GM21737 (cell line): Measurements from ENCODE around the gene PEMT.

Source experiments
- ATAC-seq: cut with Tn5 transposase; IDR thresholded peaks from one replicate; pipeline ENCODE4 v1.9.1; 2021; ENCODE audit warnings: mild to moderate bottlenecking, moderate library complexity; ENCODE audit not compliant: unreplicated experiment

PEMT gene

DNA sequence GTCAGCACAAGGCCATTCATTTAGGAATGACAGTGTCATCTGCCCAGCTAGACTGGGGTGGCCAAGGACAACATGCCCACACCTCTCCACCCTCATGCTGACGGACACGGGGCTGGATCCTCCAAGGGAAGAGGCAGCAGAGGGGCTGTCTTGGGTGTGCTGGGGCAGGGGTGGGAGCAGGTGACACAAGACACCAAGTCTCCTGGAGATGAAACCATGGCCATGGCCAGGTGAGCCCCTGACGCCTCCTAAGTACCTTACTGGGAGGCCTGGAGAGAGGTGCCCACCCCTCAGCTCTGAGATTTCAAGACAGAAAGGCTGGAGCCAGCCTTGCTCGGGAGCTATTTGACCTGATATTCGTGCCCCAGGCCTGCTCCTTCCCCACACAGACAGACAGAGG lies 86.4 kb downstream of the PEMT start:
- no peak for ATAC-seq

DNA sequence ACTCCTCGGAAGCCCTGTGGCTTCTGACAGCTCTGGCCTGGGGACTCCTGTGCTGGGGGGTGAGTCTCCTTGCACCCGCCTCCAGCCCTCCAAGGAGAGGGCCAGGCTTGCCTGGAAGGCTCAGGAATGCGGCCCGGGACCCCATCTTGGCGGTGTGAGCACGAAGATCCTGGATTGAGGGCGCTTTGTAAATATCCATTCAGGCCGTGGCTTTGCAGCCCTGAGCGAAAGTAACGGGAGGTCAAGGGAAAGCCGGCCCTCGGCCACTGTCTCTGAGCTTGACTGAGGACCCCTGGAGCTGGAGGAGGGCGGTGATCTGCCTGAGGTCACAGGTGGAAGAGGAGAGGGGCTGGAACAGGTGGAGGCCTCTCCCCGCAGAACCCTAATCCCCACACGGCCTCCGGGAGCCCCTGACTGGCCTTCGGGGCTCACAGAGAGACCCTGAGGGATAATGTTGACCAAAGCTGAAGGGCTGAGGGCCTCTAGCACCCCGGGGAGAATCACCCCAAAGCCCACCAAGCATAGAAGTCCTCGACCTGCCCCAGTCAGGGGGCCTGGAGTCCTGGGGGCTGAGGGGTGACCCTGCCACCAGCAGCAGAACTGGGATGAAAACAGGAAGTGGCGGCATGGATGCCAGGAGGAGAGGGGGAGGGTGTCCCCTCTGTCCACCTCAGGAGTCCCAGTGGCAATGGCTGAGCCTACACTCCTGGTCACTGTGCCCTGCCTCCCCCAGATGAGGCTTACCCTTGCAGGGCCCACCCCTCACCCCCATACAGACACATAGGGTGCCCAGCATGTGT lies 87.0 kb downstream of the PEMT start:
- no peak for ATAC-seq

DNA sequence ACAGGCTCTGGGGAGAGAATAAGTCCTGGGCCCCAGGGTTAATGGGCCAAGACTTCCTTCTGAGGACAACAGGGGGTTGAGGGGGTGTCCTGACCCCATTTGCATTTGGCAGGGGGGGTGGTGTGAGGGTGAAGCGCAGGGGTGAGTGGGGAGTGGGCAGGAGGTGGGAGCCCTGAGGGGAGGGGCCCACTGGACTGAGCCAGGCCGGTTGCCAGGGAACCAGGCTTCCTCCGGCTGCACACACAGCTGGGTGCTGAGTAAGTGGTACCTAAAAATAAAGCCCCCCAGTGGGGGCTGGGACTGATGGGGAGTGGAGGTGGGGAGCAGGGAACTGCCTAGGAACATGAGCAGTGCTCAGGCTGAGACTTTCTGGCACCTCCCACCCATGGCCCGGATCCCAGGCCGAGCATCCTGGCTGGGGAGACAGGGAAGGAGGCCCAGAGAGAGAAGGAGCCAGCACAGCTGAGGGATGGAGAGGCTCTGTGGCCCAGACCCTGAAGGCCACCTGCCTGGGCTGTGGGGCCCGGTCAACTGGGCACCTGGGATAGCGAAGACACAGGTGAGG lies 87.9 kb downstream of the PEMT start:
- no peak for ATAC-seq

DNA sequence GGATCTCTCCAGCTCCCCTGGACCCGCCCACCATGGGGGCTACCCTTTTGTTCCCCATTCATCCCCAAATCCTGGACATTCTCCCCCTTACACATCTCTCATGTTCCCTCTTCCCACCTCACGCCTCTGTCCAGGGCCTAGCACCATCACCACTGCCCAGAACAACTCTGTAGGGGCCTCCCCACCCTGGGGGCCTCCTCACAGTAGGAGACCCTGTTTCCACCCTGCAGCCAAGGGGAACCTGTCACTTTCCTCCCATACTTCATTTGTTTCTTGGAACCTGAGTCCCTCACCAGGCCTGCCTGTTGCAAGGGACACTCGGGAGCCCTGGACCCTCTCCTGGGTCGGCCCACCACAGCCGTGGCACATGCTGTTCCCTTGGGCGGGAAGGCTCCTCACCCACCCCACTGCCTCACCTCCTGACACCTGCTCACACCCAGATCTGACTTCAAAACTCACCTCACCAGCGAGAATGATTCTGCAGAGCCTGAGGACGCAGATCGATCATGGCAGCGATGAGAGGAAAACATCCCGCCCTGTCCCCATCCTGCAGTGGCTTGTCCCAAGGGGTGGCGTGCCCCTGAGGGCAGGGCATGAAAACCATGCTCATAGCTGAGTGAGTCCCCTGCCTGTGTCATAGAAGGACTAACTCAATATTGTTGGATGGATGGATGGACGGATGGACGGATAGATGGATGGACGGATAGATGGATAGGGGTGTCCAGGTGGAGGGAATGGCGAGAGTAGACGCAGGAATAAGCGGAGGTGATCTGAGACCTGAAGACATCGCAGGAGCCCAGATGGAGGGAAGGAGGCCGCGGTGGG lies 88.6 kb downstream of the PEMT start:
- ATAC-seq = no peak

DNA sequence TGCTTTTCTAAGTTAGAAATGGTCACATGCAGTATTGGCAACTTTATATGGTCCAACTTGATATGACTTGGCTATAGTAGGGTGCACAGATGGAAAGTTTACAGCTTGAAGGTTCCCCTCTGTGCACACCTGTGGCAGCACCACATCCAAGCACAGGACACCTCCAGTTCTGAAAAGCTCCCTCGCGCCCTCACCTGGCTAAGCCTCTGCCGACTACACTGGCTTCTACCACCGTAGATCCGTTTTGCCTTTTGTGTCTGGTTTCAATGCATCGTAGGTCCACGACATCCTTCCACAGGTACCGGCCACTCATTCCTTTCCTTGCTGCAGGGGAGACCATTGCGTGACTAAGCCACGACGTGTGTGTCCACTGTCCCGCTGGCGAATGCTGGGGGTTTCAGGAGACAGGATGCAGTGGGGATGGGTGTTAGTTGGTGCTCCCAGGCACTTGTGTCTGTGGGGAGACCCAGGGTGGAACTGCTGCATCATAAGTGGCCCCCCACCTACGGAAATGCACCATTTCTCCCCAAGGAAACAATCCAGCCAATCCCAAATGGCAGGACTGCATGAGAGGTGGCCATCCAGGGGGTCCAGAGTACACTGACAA lies 90.4 kb downstream of the PEMT start:
- ATAC-seq = no peak

DNA sequence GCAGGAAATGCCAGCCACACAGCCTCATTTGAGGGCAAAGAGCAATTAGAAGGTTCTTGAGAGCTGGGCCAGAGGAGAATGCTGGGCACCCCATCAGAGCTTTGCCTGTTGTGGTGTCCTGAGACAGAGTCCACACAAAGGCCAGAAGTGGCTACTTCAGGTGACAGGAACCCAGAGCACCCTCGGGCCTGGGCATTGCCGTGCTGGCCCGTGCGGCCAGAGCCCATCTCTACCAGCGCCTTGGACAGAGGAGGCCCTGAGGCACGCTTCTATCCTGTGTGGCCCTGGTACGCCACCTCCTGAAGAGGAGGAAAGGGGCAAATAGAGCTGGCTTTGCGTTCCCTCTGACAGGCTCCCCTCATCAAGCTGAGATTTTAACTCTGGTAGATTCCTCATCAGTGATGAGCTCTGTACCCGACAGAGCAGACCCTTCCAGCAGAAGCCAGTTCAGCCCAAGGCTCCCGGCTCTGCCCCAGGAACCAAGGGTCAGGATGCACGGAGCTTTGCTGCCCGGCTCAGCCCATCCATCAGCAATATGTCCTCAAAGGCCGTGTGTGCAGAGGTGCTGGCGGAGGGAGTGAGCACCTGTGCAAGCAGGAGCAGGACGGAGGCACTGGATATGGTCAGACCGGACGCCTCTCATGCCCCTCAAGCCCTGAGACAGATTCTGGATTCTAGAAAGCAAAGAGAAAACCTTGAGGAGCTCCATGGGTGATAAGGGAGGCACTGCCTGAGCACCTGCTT lies 91.9 kb downstream of the PEMT start:
- no peak for ATAC-seq

DNA sequence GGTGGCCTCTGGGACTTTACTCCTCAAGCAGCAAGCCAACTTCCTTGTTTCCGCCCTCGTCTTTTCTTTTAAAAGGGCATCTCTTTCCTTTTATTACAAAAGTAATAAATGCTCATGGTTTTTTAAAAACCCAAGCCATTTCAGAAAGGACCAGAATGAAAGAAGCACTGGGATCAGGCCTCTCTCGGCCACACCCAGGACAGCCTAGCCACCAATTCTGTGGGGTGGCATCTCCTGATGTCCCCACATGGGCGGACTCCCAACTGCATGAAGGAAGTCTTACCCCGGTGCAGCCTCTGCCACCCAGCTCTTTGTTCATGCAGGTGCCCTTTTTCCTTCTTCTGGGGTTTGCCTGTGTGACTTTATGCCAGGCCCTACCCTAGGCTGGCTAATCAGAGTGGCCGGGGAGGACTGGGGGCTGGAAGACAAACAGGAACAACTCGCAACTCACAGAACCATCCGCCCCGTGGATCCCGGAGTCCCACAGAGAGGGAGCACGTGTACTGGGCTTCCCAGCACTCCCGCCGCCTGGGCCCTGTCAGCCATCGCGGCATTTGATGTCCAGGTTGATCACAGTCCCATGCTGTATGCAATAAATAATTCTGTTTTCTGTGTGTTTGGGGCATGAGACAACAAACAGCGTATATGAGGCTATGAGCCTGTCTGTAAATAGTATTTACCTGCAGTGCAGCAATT lies 92.8 kb downstream of the PEMT start:
- no peak for ATAC-seq

DNA sequence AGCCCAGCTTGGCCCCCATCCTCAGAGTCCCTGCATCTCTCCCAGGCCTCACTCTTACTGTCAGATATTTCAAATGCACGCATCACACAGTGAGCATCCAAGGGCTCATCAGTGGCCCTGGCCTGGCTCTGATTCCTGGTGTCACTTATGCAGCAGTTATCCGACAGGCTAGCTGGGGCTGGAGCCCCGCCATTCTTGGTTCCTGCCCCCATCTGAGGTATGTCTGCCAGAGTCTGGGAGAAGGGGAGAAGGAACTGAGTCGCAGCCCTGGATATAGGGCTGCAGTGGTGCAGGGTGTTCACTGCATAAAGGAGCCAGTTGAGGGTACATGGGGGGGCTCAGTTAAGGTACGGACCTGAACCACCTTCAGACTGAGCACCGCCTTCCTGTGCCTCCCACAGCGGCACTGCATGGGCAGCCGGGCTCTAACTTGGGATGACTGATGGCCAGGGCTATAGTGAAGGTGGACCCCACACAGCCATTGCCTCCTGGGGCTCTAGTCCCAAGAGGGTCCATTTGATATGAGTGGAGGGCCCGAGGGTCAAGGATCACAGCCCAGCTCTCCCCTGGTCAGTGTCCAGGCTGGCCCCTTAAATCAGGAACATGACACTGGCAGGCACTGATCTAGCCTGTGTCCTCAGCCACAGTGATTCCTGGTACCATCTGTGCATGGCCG lies 93.5 kb downstream of the PEMT start:
- ATAC-seq = no peak

DNA sequence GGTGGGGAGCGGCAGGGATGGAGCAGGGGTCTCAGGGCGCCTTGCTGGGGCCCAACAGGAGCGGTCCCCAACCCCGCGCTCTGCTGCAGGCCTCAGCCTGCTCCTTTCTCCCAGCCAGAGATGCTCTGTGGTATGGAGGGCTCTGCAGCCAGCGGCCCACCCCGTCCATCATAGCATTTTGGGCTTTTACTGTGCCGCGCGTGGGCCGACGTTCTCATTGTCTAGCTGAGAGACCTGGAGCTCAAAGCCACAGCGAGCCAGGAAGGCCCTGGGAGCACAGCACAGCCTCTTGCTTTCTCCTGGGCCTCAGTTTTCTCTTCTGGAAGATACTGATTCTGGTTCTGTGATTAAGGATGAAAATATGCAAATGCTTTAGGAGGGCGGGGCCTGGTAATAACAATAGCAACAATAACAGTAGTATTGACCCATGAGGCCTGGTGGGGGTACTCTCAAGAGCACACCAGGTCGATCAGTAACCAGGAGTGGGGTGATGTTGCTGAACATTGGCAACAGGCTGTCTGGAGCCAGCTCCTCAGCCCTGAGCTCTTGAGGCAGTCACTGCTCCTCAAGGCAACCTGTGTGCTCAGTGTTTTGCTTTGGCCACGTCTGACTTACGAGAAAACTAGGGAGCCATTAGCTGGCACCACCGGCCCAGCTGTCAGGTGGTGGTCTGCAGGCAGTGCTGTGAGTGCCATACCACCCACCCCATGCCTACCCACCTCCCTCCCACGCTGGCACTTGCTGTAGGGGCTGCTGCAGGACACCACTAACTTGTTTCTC lies 94.3 kb downstream of the PEMT start:
- no peak for ATAC-seq

DNA sequence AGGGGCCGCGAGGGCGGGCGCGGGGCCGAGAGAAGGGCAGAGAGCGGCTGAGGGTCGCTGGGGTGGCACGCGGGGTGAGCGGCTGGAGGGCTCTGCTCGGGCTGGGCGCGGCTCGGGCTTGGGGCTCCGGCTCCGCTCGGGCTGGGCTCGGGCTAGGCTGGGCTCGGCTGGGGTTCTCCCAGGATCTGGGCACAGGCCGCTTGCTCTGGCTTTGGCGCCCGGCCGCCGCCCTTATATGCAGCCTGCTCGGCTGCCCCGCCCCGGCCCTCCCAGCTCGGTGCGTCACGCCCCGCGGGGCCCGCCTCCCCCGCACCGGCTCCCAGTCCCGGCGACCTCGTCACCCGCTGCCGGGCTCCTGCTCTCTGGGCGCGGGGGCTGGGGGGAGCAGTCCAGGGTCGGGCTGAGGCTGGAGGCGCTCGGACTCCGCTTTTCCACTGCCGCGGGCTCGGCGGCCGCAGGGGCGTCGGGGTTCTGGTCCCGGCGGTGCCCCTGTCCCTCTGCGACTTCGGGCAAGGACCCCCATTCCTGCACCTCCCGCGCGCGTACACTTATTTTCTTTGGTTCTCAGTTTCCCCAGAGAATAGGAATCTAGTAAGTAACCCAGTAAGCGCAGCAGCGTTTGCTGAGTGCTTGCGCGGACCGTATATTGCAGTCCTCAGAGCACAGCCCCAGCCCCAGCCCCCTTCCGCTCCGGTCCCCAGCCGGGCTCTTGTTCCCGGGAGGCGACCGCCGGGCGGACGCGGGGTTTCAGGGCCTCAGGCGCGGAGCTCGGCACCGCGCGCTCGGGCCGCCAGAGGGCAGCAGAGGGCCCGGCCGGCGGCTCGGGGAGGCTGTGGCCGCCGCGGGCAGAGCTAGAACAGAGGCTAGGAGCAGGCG lies 95.1 kb downstream of the PEMT start, which contains the start of gene RASD1:
Gene RASD1, minus strand, starts transcription at position 207 of the 876 bp plus-strand sequence. CDS start 214 bp downstream, outside the sequence.
- ATAC-seq = peak; percentile 49

DNA sequence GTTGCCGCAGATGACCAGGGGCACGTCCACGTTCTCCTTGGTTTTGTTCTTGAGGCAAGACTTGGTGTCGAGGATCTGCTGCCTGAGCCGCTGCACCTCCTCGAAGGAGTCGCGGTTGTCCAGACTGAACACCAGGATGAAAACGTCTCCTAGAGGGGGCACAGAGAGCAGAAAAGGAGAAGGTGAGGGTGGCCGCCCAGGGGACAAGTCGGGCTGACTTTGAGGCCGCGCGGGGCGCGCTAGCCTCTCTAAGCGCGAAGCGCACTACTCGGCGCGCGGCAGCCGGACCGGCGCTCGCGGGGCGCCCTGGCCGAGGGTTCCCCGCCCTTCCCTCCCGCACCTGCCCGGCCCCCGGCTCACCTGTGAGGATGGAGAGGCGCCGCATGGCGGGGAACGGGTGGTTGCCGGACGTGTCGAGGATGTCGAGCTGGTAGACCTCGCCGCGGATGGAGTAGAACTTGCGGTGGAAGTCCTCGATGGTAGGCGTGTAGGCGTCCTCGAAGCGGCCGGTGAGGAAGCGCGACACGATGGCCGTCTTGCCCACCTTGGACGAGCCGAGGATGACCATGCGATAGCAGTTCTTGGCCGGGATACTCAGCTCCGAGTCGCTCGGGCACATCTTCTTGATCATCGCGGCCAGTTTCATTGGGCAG lies 95.8 kb downstream of the PEMT start:
- ATAC-seq = no peak

DNA sequence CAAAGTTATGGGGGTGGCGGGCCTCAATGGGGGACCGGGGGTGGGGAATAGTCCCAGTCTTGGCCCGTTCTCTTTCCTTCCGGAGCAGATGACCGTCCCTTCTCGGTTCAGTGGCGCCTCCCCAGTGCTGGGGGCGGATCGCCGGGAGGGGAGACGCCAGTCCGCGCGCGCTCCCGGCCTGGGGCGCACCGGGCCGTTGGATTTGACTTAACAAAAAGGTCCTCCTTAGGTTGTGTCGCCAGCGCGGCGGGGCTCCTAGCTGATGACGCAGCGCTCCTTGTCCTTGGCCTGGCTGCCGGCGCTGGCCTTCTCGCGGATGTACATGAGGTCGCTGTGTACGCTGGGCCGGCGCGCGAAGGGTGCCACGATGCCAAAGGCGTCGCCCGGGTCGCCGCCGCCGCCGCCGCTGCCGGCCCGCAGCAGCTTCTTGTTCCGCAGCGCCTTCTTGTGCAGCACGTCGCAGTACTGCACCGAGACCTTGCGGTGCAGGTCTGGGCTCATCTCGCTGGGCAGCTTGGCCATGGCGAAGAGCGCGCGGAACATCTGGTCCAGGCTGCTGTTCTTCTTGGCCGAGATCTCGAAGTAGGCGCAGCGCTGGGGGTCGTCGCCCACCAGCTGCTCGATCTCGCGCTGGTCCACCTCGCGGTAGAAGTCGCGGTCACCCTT lies 96.5 kb downstream of the PEMT start:
- ATAC-seq = no peak

DNA sequence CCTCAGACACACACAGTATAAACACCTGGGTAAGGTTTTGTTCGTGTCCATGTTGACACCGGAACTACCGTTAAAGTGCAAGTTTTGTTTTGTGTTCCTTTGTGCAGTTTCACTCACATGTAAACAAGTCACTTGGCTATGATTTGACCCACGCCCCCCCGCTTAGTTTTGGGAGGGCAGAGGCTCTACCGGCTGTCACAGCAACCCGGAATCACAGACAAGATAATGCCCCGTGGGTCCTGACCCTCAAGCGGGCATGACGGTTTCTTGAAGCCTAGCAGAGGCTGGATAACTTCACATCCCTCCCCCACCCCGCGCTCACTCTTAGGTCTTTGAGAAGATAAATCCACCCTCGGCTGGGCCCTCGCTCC lies 97.0 kb downstream of the PEMT start:
- no peak for ATAC-seq

DNA sequence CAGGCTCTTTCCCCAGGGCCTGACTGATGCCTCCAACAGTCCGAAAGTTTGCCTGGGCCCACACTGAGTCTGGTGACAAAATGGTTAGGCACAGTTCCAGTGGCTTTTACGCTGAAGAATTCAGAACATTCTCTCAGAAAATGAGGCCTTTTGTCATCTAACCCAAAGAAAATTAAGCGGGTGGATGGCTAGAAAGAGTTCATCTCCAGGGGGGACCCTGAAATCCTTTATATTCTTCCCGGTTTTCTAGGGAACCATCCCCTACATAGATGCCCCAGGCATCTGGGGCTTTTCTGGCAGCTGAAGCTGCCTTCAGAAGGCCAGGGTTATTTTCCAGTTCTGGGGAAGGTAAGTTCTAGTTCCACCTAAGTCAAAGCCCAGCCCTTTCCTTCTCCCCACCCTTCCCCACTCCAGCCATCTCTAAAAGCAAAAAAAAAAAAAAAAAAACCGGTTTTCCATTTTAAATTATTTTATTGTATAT lies 97.5 kb downstream of the PEMT start:
- no peak for ATAC-seq

DNA sequence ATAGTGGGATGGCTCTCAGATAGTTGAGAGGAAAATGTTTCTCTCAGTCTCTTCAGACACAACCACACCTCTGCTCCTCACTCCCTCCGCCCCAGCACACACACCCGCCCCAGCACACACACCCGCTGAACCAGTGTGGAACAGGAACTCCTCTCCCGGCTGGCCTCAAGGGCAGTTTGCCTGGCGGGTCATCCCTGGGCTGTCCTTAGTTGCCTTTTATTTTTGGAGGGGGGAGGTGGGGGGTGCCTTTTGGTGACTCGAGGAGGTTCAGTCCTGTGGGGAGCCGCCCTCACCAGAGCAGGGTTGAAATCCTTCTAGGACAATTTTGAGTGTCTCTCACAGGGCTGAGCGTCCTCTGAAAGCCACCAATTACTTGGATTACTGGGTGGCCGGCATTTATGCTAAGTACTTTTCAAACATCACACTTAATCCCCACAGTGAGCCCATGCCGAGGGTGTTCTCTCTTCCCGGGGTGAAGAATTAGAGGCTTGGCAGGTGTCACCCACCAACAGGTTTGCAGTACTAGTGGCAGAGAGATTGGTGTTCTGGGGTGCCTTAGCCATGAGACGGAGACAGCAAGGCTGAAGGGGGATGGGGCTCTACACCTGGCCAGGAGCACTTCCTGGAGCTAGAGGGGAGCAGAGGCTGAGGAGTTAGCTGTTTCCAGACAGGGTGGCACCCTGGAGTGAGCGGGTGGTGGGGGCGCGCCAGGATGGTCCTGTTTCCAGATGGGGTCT lies 98.1 kb downstream of the PEMT start:
- ATAC-seq = no peak

DNA sequence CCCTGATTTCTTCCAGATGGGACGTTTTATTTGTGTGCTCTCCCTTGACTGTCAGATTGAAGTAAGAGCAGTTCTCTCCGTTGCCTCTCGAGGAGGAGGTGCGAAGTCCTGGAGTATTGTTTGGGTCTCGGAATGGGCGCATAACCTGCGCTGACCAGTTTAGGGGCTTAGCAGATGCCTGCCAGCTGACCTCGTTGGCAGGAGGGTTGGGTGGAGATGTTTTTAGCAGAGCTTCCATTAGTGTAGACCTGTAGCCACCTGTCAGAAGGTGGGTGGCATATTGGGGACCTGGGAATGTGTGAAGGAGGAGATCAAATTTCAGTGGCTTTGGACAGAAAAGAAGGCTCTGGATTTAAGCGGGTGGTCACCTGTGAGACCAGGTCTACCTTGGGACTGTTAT lies 98.9 kb downstream of the PEMT start:
- no peak for ATAC-seq
